Neural cell (in vitro differentiated cells): ENCODE data around the gene TRPM2.

ENCODE experiments used
- POLR2AphosphoS5 ChIP-seq: IDR thresholded peaks from 2 replicates; pipeline ENCODE4 v1.6.1; 2012
- SMC3 ChIP-seq: fragments of 450-650 bp; conservative IDR thresholded peaks from 2 replicates; pipeline ENCODE4 v1.6.1; 2014; ENCODE audit warnings: antibody characterized with exemption, mild to moderate bottlenecking, moderate library complexity; ENCODE audit not compliant: poor library complexity
- TF ChIP-seq, protein P1 (sequence below): fragments of 450-650 bp; IDR thresholded peaks from 2 replicates; pipeline ENCODE4 v1.5.1; 2014; ENCODE audit warnings: antibody characterized with exemption, mild to moderate bottlenecking, moderate library complexity; ENCODE audit not compliant: poor library complexity, severe bottlenecking

GRCh38 chr21:44485254-44485793, 131.9 kb downstream of the TRPM2 start:
- TF ChIP-seq POLR2AphosphoS5 (no peak), SMC3 (no peak)
- TF ChIP-seq, protein P1, sequence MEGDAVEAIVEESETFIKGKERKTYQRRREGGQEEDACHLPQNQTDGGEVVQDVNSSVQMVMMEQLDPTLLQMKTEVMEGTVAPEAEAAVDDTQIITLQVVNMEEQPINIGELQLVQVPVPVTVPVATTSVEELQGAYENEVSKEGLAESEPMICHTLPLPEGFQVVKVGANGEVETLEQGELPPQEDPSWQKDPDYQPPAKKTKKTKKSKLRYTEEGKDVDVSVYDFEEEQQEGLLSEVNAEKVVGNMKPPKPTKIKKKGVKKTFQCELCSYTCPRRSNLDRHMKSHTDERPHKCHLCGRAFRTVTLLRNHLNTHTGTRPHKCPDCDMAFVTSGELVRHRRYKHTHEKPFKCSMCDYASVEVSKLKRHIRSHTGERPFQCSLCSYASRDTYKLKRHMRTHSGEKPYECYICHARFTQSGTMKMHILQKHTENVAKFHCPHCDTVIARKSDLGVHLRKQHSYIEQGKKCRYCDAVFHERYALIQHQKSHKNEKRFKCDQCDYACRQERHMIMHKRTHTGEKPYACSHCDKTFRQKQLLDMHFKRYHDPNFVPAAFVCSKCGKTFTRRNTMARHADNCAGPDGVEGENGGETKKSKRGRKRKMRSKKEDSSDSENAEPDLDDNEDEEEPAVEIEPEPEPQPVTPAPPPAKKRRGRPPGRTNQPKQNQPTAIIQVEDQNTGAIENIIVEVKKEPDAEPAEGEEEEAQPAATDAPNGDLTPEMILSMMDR: no peak
